Smooth muscle cell (in vitro differentiated cells): ENCODE data around the gene CHAT. TPM values are rescaled to one million over a fixed set of nuclear protein-coding genes. Genes with fewer than 3 reads are reported as not detected.

ENCODE experiments used
- DNase-seq: peaks from one replicate; lab custom pipeline; 2025; ENCODE audit not compliant: unreplicated experiment; lab: John Stamatoyannopoulos, UW
- H2AFZ ChIP-seq: fragments of 200-600 bp; sonication (generic); 2 replicates; pipeline ENCODE4 v1.6.0; 2016; ENCODE audit warnings: antibody characterized with exemption, low read depth, mild to moderate bottlenecking
- H3F3A ChIP-seq: fragments of 200-600 bp; sonication (generic); 2 replicates; pipeline ENCODE4 v1.6.0; 2017; ENCODE audit warnings: antibody characterized with exemption, low read depth
- H3K27ac ChIP-seq: fragments of 200-600 bp; sonication (generic); 2 replicates; pipeline ENCODE4 v1.5.1; 2016; ENCODE audit warnings: low read depth, mild to moderate bottlenecking
- H3K27me3 ChIP-seq: fragments of 200-600 bp; sonication (generic); 2 replicates; pipeline ENCODE4 v1.6.1; 2016; ENCODE audit warnings: low read depth, mild to moderate bottlenecking
- H3K36me3 ChIP-seq: fragments of 200-600 bp; sonication (generic); 2 replicates; pipeline ENCODE4 v1.5.1; 2016; ENCODE audit warnings: low read depth
- H3K4me1 ChIP-seq: fragments of 200-600 bp; sonication (generic); 2 replicates; pipeline ENCODE4 v1.5.1; 2016; ENCODE audit warnings: low read depth
- H3K4me2 ChIP-seq: fragments of 200-600 bp; sonication (generic); 2 replicates; pipeline ENCODE4 v1.6.0; 2016; ENCODE audit warnings: mild to moderate bottlenecking
- H3K4me3 ChIP-seq: fragments of 200-600 bp; sonication (generic); 2 replicates; pipeline ENCODE4 v1.5.1; 2016; ENCODE audit warnings: mild to moderate bottlenecking
- H3K79me2 ChIP-seq: fragments of 200-600 bp; sonication (generic); 2 replicates; pipeline ENCODE4 v1.6.0; 2016; ENCODE audit warnings: low read depth, mild to moderate bottlenecking
- H3K9ac ChIP-seq: fragments of 200-600 bp; sonication (generic); 2 replicates; pipeline ENCODE4 v1.6.0; 2016; ENCODE audit warnings: low read depth
- H3K9me3 ChIP-seq: fragments of 200-600 bp; sonication (generic); replicated peaks from 2 replicates; pipeline ENCODE4 v1.5.1; 2016; ENCODE audit warnings: low read depth
- H4K20me1 ChIP-seq: fragments of 200-600 bp; sonication (generic); 2 replicates; pipeline ENCODE4 v1.6.0; 2016; ENCODE audit warnings: low read depth
- CTCF ChIP-seq: fragments of 200-600 bp; sonication (generic); IDR thresholded peaks from 2 replicates; pipeline ENCODE4 v1.5.1; 2017; ENCODE audit warnings: borderline replicate concordance, mild to moderate bottlenecking, antibody characterized with exemption; ENCODE audit not compliant: insufficient read depth, poor library complexity, severe bottlenecking
- WGBS: methylation state at CpG from one replicate; pipeline ENCODE4 v1.1.7; 2016; ENCODE audit warnings: low lambda C conversion rate; 5-methylcytosine and 5-hydroxymethylcytosine counted together
- polyA plus RNA-seq: library from polyadenylated mRNA; unstranded; fragments of >200 nt; fragmentation: Nextera tagmentation; extraction: Ambion mirVana; gene quantifications from 2 replicates; pipeline ENCODE4 v1.2.1, GENCODE V29; 2016
- total RNA-seq: library from RNA; depleted of rRNA; stranded (reverse); fragments of >200 nt; gene quantifications from 2 replicates; pipeline ENCODE4 v1.2.3, GENCODE V29; 2014

CHAT gene
- total and polyA plus RNA-seq, 2 experiments from 2014 or later: not detected

GRCh38 chr10:49575489-49576072, 38.3 kb upstream of the CHAT start:
- Histone ChIP-seq H3K27ac (no peak overlapping the region), H3K4me1 (no peaks in the 10 kb centered on the region), H3K9me3 (no peaks in the 10 kb centered on the region), H2AFZ (no peak overlapping the region), H3K79me2 (no peaks in the 10 kb centered on the region), H4K20me1 (no peaks in the 10 kb centered on the region), H3K4me3 (no peak overlapping the region), H3K27me3 (no peaks in the 10 kb centered on the region), H3K36me3 (no peaks in the 10 kb centered on the region), H3K9ac (no peak overlapping the region), H3F3A (no peaks in the 10 kb centered on the region), H3K4me2 (no peak overlapping the region)
- WGBS: 89% methylated on average over 11 of the region's 11 CpGs
- DNase-seq: no peak
- no peak for TF ChIP-seq CTCF

GRCh38 chr10:49577182-49577925, 36.5 kb upstream of the CHAT start:
- H3K4me1 ChIP-seq: no peaks in the 10 kb centered on the region
- no peaks in the 10 kb centered on the region for H3K27me3 ChIP-seq
- 81% methylated on average over 2 of the region's 2 CpGs for WGBS
- H2AFZ ChIP-seq: no peak overlapping the region
- H4K20me1 ChIP-seq: no peaks in the 10 kb centered on the region
- H3K4me2 ChIP-seq: no peak overlapping the region
- no peaks in the 10 kb centered on the region for H3F3A ChIP-seq
- no peaks in the 10 kb centered on the region for H3K36me3 ChIP-seq
- H3K27ac ChIP-seq: no peak overlapping the region
- H3K79me2 ChIP-seq: no peaks in the 10 kb centered on the region
- H3K9ac ChIP-seq: no peak overlapping the region
- TF ChIP-seq CTCF: no peak
- no peak for DNase-seq
- H3K9me3 ChIP-seq: no peaks in the 10 kb centered on the region
- H3K4me3 ChIP-seq: no peak overlapping the region

GRCh38 chr10:49578392-49578791, 35.4 kb upstream of the CHAT start:
- no peak for TF ChIP-seq CTCF
- 97% methylated on average over 3 of the region's 3 CpGs for WGBS

GRCh38 chr10:49579621-49580020, 34.2 kb upstream of the CHAT start:
- H3K4me1 ChIP-seq: no peaks in the 10 kb centered on the region
- H3K27ac ChIP-seq: no peak overlapping the region
- WGBS: 32% methylated on average over 2 of the region's 2 CpGs
- H3K9me3 ChIP-seq: no peaks in the 10 kb centered on the region
- H3K4me2 ChIP-seq: no peak overlapping the region
- H2AFZ ChIP-seq: no peak overlapping the region
- H3K27me3 ChIP-seq: no peaks in the 10 kb centered on the region
- no peaks in the 10 kb centered on the region for H3K36me3 ChIP-seq
- DNase-seq: no peak
- TF ChIP-seq CTCF: no peak
- H4K20me1 ChIP-seq: no peaks in the 10 kb centered on the region
- no peaks in the 10 kb centered on the region for H3F3A ChIP-seq
- H3K79me2 ChIP-seq: no peaks in the 10 kb centered on the region
- H3K4me3 ChIP-seq: no peak overlapping the region
- H3K9ac ChIP-seq: no peak overlapping the region

More at GRCh38 chr10:49578392-49578791, 35.4 kb upstream of the CHAT start:
- H2AFZ ChIP-seq: no peak overlapping the region
- no peaks in the 10 kb centered on the region for H3K4me1 ChIP-seq
- no peaks in the 10 kb centered on the region for H3K79me2 ChIP-seq
- no peaks in the 10 kb centered on the region for H3K36me3 ChIP-seq
- H3K27me3 ChIP-seq: no peaks in the 10 kb centered on the region
- H3K9me3 ChIP-seq: no peaks in the 10 kb centered on the region
- no peak overlapping the region for H3K4me3 ChIP-seq
- no peak overlapping the region for H3K4me2 ChIP-seq
- no peak overlapping the region for H3K9ac ChIP-seq
- H3F3A ChIP-seq: no peaks in the 10 kb centered on the region
- no peak overlapping the region for H3K27ac ChIP-seq
- DNase-seq: no peak
- no peaks in the 10 kb centered on the region for H4K20me1 ChIP-seq
